GM08714 (cell line): ENCODE data around the gene PTPN14.

Experiments used
- H3K4me3 ChIP-seq: fragments of 200-500 bp; sonication (Bioruptor generic); 2 replicates; pipeline ENCODE4 v1.5.1; 2014; ENCODE audit warnings: mild to moderate bottlenecking, low read length, inconsistent platforms
- ZNF274 ChIP-seq: IDR thresholded peaks from 2 replicates; pipeline ENCODE4 v1.6.1; 2012; ENCODE audit warnings: mild to moderate bottlenecking, low read depth, low read length

The PTPN14 gene

DNA sequence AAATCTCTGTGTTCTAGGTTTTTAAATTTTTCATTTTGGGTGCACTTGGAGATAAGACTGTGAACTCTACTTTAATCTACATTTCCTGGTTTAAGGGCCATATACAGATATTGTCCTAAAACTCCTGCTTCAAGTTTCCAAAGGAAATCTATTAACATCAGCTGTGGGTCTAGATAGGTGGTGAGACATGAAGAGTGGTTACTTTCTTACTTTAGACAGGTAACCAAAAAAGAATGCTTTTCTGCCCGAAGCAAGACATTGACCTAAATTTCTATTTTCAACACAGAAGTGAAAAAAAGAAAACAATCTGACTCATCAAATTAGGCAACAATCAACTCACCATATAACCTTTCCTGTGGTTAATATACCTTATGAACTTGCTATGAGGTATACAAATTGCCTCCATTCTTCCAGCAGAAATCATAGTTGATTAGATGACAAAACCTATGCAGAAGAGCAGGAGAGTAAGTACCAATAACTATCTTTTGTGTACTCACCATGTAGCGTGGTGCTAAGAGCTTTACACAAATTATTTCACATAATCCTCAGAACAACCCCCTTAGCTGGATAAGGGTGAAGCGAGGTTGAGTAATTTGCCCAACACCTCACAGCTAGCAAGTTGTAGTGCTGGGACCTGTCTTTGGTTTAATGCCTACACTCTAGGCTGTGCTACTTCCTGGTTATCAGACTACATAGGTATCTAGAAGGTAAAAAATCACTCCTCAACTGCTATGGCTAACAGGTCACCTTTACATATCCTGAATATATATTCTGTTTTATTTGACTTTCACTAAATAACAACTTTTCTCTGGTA is 23.4 kb upstream of the PTPN14 start:
- H3K4me3 ChIP-seq, result no peak overlapping the region
- TF ChIP-seq ZNF274, result no peak

GRCh38 chr1:214573386-214574318 is 22.2 kb upstream of the PTPN14 start:
- H3K4me3 ChIP-seq, result no peak overlapping the region
- TF ChIP-seq ZNF274, result no peak

- H3K4me3 ChIP-seq, result no peak overlapping the region
- no peak for TF ChIP-seq ZNF274
These were observed 19.9 kb upstream of the PTPN14 start for GRCh38 chr1:214571281-214571680.

DNA sequence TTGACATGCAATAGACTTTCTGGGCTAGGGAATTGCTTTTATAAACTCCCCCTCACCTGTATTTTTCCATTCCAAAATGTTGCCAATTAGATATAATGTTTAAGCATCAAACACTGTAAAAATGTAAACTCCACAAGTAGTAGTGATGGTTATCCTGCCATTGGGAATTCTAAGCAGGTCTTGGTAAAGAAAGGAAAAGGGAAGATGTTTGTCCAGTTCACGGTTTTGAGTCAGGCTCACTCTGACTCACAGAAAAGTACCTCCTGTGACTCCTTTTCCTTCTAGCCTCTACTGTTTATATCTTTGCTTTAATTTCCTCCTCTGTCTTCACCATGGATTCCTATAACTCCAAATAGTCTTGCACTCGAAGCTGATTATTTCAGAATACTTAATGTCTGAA is 19.0 kb upstream of the PTPN14 start:
- no peak for TF ChIP-seq ZNF274

DNA sequence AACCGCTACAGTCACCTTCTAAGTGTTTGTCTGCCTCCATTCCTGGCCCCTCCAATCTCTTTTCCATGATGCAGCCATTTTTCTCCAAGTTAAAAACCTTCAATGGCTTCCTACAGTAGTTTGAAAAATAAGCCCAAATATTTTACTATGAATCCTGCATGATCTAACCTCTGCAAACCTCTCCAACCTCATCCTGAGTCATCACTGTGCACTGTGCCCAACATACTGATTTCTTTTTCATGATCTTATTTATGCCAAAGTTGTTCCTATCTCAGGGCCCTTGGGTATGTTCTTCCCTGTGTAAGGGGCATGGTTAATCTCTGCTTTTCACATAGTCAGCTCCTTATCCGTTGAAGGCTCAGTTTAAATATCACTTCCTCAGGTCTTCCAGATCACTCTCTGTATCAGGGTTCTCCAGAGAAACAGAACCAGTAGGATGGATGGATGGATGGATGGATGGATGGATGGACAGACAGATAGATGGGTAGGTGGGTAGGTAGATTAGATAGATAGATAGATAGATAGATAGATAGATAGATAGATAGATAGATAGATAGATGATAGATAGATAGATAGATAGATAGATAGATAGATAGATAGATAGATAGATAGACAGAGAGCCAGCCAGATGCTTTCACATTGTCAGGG is 18.1 kb upstream of the PTPN14 start:
- no peak overlapping the region for H3K4me3 ChIP-seq
- TF ChIP-seq ZNF274, result no peak

More for the DNA sequence above, 19.0 kb upstream of the PTPN14 start:
- no peak overlapping the region for H3K4me3 ChIP-seq

GRCh38 chr1:214568328-214568727 is 16.9 kb upstream of the PTPN14 start:
- TF ChIP-seq ZNF274, result no peak
- no peak overlapping the region for H3K4me3 ChIP-seq

- no peak for TF ChIP-seq ZNF274
- no peak overlapping the region for H3K4me3 ChIP-seq
These were observed 16.1 kb upstream of the PTPN14 start for GRCh38 chr1:214567481-214567980.

DNA sequence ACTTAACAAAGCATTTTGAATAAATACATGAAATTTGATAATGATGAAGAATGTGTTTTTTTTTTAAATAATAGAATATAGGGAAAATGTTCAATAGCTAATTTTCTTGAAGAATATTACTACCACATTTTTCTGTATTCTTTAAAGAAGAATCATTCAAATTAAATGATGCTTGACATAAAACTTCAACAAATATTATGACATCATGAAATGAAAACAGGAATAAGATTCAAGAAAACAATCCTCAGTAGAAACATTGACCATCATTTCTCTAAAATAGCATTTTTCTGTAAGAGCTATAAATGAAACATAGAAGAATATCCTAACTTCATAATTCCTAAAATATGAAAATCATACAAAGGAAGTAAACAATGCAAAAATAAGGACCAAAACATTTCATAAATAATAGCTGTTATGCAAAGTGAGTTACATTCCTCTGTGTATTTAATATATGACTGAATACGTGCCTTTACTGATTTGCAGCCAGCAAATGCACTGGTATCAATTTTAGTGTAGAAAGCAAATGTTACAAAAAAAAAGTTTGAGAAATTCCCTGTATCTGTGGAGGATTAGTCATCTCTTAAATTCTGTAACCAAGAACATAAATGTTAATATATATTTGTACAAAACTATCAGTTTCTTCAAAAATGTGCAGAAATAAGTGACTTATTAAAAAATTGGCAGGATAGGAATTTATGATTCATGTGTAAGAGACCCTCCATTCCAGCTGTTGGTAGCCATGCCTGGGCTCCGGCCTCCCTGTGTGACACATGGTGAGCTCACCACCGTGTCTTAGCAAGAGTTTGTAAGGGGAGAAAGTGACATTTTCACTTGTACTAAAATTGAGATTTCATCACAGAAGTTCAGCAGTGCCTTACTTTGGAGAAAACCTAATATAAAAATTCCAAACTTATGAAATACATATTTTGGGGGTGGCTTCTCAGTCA is 15.0 kb upstream of the PTPN14 start:
- no peak for TF ChIP-seq ZNF274

DNA sequence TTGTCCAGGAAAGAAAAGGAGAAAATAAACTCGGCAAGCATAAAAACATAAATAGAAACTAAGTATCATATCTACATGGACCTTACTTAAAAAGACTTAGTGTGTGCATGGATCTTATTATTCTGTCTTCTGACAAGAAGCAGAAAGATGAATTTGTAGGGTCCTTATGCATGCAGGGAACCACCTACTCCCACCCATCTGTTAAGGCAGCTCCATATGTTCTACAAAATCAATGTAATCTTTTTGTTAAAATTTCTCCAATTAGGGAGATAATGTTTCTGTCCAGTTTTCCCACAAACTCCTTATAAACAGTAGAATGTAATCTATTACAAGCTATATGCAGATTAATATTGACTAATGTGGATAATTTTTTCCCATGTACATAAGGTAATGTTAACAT is 13.9 kb upstream of the PTPN14 start:
- no peak for TF ChIP-seq ZNF274

More for the DNA sequence above, 15.0 kb upstream of the PTPN14 start:
- H3K4me3 ChIP-seq, result no peak overlapping the region

DNA sequence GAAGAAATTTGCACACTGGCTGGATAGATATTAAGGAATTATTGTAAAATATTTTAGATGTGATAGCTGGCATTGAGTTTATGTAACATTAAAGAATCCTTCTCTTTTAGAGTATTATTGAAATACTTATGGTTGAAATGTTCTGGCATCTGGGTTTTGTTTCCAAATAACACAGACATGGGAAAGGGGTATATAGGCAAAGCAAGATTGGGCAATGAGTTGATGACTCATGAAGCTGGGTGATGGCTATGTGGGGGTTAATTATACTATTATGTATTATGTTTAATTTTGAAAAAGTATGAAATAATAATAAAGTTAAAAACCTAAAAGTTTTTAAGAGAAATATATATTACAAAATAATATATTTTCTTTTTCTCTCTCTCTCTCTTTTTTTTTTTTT is 12.5 kb upstream of the PTPN14 start:
- H3K4me3 ChIP-seq, result no peak overlapping the region
- TF ChIP-seq ZNF274, result no peak

More for the DNA sequence above, 13.9 kb upstream of the PTPN14 start:
- H3K4me3 ChIP-seq, result no peak overlapping the region

DNA sequence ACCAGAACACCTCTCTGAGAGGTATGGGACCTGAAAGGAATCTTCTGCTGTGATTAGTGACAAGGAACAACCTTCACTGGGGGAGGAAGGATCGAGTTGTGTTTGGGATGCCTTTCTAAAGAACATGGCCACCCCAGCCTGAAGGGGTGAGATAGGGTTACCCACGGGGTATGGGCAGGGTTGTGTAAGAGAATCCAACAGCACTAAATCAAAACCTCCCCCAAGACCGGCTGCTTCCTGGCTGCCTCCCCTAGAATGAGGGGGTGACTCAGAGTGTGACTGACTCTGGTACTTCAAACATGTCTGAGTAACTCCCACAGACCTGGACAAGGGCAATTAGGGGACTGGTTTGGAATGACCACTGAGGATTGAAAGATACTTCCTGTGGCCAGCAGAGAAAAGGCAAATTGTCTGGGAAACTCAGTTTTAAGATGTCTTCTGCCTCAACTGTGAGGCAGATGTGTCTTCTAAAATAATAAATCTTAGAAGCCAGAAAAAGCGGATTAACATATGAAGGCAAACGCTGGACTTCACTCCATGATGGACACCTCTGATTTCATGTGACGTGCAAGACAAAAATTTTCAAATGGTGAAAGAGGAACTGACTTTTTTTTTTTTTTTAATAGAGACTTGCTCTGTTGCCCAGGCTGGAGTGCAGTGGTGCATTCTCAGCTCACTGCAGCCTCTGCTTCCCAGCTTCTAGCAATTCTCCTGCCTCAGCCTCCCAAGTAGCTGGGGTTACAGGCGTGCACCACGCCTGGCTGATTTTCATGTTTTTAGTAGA is 6.7 kb upstream of the PTPN14 start:
- H3K4me3 ChIP-seq, result no peak overlapping the region
- no peak for TF ChIP-seq ZNF274

DNA sequence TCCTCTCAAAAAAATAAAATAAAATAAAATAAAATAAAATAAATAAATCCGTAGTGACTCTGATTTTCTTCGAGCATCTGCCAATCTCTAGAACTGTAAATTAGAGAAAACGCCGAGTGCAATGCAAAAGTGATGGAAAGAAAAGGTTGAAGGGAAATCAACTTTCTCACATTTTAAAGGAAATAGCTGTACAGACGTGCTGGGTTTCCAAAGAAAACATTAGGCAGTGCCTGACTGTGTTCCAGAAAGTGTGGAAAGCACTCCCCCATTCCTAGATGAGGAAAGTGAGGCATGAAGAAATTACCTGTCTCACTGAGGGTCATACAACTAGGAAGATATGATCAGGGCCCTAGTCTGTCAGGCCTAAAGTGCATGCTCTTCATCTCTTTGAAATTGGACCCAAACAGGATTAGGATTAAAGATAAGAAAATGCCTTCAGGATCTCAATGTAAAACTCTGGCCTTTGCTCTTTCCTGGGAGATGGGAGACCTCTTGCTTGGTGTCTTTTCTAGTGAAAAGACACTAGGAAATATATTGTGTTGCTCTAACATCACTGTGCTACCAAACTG is 1.8 kb upstream of the PTPN14 start:
- no peak for TF ChIP-seq ZNF274
- H3K4me3 ChIP-seq, result no peak overlapping the region
